NCI-H1417 (cell line): ENCODE results near the gene BTBD9.

Experiments used
- DNase-seq, 3 experiments: peaks; one replicate each; lab custom pipeline; 2025; lab: John Stamatoyannopoulos, UW

The BTBD9 gene

GRCh38 chr6:38639498-38640215 lies at the start of gene BTBD9:
Gene BTBD9, minus strand, starts transcription at chr6:38639929.
- peak; percentile 82 to 94 (median 89) for DNase-seq

- peak in 1 of 3 experiments; percentile 11 for DNase-seq
Measured at GRCh38 chr6:38688579-38689087, 48.9 kb upstream of the BTBD9 start.

- DNase-seq: no peak
Measured at GRCh38 chr6:38687549-38687948, 47.8 kb upstream of the BTBD9 start.

- DNase-seq: no peak
Measured at GRCh38 chr6:38687043-38687353, 47.3 kb upstream of the BTBD9 start.

GRCh38 chr6:38686270-38687042 lies 46.7 kb upstream of the BTBD9 start:
- DNase-seq: no peak

- DNase-seq: no peak
Measured at GRCh38 chr6:38684904-38685303, 45.2 kb upstream of the BTBD9 start.

- DNase-seq: no peak
Measured at GRCh38 chr6:38684237-38684636, 44.5 kb upstream of the BTBD9 start.

GRCh38 chr6:38681850-38682249 lies 42.1 kb upstream of the BTBD9 start:
- no peak for DNase-seq

- DNase-seq: no peak
Measured at GRCh38 chr6:38679668-38680067, 39.9 kb upstream of the BTBD9 start.

GRCh38 chr6:38678178-38678760 lies 38.5 kb upstream of the BTBD9 start:
- no peak for DNase-seq

- peak in 1 of 3 experiments; percentile 6 for DNase-seq
Measured at GRCh38 chr6:38676974-38677544, 37.3 kb upstream of the BTBD9 start.

GRCh38 chr6:38676236-38676973 lies 36.7 kb upstream of the BTBD9 start:
- DNase-seq: peak in 2 of 3 experiments; percentile 3 to 26

GRCh38 chr6:38673397-38674165 lies 33.9 kb upstream of the BTBD9 start:
- peak in 1 of 3 experiments; percentile 20 for DNase-seq

- peak in 2 of 3 experiments; percentile 60 to 64 for DNase-seq
Measured at GRCh38 chr6:38671885-38672467, 32.2 kb upstream of the BTBD9 start.

- DNase-seq: no peak
Measured at GRCh38 chr6:38658418-38659167, 18.9 kb upstream of the BTBD9 start.

GRCh38 chr6:38656896-38657295 lies 17.2 kb upstream of the BTBD9 start:
- no peak for DNase-seq

GRCh38 chr6:38654263-38654662 lies 14.5 kb upstream of the BTBD9 start:
- no peak for DNase-seq

- no peak for DNase-seq
Measured at GRCh38 chr6:38651121-38651784, 11.5 kb upstream of the BTBD9 start.

- DNase-seq: no peak
Measured at GRCh38 chr6:38650207-38650752, 10.6 kb upstream of the BTBD9 start.
